Left ventricle myocardium superior (tissue), 1 donor: ENCODE data around the gene ZNF230. TPM values are rescaled to one million over a fixed set of nuclear protein-coding genes. Genes with fewer than 3 reads are reported as not detected.
A peak's percentile ranks its signal among the peaks of the same experiment; 100 is the strongest.

ENCODE experiments used
- ATAC-seq: fragments of 200-7000 bp; cut with Tn5 transposase; one replicate; pipeline ENCODE4 v1.9.1; 2020; ENCODE audit warnings: mild to moderate bottlenecking, moderate library complexity
- DNase-seq: peaks from one replicate; pipeline ENCODE4 v3.0.0-alpha.2; 2020
- intact Hi-C: fragments of 100-400 bp; cut with micrococcal nuclease; formaldehyde crosslinking; loops from one replicate; pipeline ENCODE4 v1.11.0; 2022
- long read RNA-seq: library from polyadenylated mRNA; unstranded; transcript quantifications from one replicate; pipeline ENCODE4 v2.0.0, GENCODE V29; 2021
- total RNA-seq: library from RNA; stranded (reverse); fragmentation: NEBNext Ultra II Directional; extraction: Animal tissue kit (Norgen Biotek cat#: 25700); gene quantifications from one replicate; pipeline ENCODE4 v1.2.1, GENCODE V29; 2021
- donor health status: DM: no; HTN: yes; CAD: no; lungs with severe emphysema.

The ZNF230 gene
- 3.0 TPM for total RNA-seq
- long read RNA-seq, full-length matches to known transcripts, result 3 of 4 reads
- long read RNA-seq, partial matches to known transcripts, result 0 of 4 reads
- long read RNA-seq, other reads (novel, unspliced or antisense), result 1 of 4 reads

DNA sequence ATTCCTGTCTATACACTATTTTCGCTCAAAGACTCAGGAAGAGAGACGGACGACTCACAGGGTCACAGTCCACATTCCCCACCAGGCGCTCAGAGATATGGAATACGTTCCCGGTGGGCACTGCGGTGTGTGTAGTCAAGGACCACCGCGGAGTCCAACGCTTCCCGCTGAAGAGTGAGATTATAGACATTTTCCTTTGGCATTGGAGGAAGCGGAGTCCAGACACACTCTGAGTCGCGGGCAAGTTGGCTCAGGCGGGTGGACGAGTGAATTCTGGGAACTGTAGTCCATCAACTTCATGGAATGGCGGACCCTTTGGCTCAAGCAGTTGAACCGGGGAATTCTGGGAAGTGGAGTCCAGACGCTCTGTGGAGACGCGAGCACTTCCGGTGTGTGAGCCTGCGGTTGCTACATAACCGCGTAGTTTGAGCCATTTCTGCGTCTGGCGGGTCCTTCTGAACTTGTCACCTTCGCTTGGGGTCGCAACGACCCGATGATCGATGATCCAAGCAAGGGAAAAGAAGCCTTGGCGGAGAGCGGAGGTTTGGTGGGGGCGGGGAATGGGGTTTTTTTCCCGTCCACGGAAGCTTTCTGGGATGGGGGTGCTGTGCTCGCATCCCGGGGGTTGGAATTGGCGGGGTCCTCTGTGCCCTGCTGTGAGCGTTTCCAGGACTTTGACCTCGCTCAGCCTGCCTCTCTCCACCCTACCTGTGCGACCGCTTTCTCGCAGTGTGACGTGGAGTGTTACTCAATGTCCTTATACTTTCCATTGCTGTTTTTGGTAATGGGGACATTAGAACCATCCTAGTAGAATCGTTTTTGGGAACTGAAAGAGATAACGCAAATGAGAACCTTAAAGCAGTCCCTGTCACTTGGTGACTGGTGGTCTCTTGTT is at the start of gene ZNF230:
Gene ZNF230, plus strand, starts transcription at position 392 of the 895 bp plus-strand sequence. CDS start 4,122 bp downstream, outside the sequence.
- ATAC-seq, result peak; percentile 100
- intact Hi-C loops, result no loop called here

DNA sequence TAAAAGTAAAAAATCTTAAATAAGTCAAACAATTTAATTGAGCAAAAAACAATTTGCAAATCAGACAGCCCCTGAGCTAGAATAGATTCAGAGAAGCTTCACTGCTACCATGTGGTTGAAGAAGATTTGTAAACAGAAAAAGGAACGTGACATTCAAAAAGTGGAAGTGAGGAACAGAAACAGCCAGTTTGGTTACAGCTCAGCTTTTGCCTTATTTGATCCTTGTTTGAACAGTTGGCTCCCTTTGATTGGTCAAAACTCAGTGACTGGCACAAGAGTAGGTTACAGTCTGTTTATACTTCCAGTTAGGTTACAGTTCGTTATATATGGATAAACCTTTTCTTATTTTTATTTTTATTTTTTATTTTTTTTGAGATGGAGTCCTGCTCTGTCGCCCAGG is 45.9 kb upstream of the ZNF230 start:
- no peak for DNase-seq
- intact Hi-C loops, result no loop called here
- no peak for ATAC-seq

More for the DNA sequence above, at the start of gene ZNF230:
- peak; percentile 89 for DNase-seq

DNA sequence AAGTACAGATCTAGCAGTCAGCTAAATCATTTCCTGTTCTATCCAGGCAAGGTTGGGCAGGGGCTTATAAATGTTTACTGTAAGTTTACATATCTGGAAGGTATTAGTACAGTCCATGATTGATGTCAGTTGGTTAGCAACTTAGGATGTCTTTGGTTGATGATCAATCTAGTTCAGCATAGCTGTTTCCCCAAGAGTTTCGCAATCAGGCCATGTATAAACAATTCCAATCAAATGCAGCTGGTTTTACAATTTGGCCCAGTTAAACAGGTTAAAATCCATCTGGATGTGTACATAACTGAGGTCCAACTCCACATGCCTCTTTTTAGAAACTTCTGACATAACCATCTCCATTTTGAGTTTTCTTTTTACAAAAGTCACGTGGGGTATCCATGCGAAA is 44.9 kb upstream of the ZNF230 start:
- no peak for DNase-seq
- ATAC-seq, result no peak
- intact Hi-C loops, result no loop called here

DNA sequence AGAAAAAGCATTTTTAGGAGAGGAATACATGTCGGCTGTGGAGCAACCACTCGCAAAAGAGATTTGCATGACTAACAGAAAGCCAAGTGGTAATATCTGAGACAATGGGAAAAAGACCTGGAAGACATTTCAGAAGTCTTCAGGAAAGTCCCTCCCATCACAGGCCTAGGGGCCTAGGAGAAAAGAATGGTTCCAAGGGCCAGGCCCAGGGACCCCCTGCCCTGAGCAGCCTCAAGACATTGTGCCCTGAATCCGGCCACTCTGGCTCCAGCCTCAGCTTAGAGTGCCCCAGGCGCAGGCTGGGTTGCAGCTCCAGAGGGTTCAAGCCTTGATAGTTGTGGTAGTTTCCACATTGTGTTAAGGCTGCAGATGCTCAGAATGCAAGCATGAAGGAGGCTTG is 42.3 kb upstream of the ZNF230 start:
- ATAC-seq (no peak), DNase-seq (no peak)
- intact Hi-C loops, result no loop called here

DNA sequence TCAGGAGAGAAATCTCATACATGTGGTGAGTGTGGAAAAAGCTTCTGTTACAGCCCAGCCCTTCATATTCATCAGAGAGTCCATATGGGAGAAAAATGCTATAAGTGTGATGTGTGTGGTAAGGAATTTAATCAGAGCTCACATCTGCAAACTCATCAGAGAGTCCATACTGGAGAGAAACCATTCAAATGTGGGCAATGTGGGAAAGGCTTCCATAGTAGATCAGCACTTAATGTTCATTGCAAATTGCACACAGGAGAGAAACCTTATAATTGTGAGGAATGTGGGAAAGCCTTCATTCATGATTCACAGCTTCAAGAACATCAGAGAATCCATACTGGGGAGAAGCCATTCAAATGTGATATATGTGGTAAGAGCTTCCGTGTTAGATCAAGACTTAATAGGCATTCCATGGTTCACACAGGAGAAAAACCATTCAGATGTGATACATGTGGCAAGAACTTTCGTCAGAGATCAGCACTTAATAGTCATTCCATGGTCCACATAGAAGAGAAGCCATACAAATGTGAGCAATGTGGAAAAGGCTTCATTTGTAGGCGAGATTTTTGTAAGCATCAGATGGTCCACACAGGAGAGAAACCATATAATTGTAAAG is 36.6 kb upstream of the ZNF230 start:
- intact Hi-C loops, result no loop called here
- DNase-seq, result no peak

DNA sequence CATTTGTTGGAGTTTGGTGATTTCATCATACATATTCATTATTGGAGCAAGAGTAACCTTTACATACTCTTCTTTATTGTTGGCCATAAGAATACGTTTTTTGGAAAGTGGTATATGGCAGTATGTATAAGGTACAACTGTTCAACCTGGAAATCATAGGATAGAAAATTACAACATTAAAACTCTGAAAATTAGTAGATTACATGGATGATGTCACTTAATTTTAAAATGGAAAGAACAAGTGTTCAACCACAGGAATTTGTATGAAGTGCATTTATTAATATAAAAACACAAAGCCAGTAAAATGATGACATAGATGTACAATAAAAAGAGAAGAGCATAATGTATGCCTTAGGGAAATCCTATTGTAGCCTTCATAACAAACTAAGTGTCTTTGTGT is 26.0 kb upstream of the ZNF230 start:
- intact Hi-C loops, result no loop called here
- DNase-seq (no peak), ATAC-seq (no peak)

More for the DNA sequence above, 36.6 kb upstream of the ZNF230 start:
- no peak for ATAC-seq

DNA sequence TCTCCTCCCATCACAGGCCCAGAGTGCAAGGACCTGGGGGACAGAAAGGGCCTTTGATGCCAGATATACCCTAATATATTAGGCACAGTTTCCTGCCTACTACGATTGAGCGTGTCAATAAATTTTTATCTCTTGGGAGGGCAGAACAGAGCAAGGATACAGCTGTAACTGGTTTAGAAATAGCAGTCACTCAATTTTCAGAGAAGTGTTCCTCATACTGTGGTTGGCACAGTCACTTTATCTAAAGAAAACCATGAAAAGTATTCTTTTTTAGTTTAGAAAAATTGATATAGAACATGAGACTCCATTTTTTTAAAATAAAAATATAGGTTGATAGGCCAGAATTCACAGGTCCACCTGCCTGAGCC is 19.2 kb upstream of the ZNF230 start:
- DNase-seq, result no peak
- no peak for ATAC-seq
- intact Hi-C loops, result no loop called here

DNA sequence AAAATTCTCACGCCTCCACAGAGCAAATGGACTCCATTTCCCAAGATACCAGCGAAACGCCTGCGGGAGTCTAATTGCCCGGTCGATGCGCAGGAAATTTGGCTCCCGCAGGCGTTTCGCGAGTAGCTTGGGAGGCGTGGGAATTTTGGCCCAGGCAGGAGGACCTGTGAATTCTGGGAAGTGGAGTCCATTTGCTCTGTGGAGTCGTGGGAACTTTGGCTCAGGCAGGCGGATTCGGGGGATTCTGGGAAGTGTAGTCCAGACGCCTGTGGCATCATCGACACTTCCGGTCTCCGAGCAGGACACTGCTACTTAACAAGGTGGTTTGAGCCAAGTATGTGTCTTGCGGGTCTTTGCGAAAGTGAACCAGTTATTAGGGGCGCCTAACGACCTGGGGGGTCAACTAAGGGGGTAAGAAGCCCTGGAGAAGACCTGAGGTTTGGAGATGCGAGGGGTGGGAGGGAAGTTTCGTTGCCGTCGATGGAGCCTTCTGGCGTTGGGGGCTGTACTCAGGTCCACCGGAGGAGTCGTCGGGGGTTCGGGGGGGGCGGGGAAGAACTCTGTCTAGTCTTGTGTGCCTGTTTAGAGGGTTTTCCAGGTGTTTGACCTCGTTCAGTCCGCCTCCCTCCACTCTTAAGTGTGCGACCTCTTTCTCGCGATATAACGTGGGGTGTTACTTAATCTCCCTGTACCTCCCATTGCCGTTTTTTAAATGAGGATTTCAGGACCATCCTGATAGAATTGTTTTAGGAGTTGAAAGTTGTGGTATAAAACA is 18.7 kb upstream of the ZNF230 start, which contains the start of gene ZNF155:
Gene ZNF155, plus strand, starts transcription at position 277 of the 775 bp plus-strand sequence. CDS start 4,356 bp downstream, outside the sequence.
- intact Hi-C loops, result no loop called here
- peak; percentile 100 for ATAC-seq
- DNase-seq, result peak; percentile 91

DNA sequence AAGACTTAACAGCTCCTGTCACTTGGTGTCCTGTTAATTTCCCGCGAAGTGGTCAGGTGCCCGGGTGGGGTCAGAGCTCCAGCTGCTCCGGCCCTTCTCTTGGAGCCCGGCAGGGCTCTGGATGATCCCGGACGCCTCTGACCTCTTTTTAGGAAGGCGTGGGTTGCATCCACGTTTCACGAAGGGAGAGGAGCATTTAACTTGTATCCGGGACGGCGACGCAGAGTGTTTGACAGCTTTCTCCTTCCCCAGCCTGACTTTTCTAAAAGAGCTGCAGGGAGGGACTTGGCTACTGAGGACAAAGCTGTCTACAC is 18.1 kb upstream of the ZNF230 start:
- DNase-seq, result peak; percentile 34
- peak; percentile 55 for ATAC-seq
- intact Hi-C loops, result no loop called here

DNA sequence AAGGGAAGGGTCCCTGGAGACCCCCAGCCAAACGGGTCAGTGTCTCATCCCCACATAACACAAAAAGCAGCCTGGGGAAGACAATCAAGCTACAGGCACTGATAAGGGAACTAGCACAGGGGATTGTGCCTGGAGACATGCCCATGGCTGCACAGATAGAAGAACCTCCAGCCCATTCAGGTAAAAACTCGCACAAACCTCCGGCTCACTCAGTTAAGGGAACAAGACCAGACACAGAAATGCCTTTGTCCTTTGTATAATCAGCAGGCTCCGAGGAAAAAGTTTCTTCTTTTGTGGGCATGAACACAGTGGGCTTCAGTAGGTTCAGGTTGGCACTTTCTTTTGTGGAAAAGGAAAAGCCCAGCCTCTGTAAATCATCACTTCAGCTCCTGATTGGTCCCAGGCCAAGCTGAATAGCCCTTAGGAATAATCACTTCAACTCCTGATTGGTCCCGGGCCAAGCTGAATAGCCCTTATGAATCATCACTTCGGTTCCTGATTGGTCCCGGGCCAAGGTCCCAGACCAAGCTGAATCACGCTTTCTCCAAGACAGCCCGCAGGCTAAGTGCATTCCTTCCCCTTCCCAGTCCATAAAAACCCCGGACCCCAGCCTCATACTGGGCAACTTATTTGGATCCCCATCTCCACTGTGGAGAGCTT is 5.0 kb upstream of the ZNF230 start:
- ATAC-seq (no peak), DNase-seq (no peak)
- intact Hi-C loops, result no loop called here

DNA sequence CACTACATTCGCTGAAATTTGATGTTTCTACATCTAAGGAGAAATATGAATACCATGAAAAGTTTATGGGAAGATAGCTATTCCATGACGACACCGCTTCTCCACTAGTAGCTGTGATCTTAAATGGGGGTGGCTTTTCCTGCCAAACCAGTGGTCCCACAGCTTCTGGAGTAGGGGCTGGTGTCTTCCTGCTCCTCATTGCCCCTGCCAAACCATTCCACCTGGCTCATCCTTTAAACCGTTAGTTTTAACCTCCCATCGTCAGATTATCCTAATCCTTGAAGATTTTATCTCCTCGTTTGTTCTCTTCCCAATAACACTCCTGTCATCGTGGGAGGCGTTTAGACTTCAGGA is 568 bp upstream of the ZNF230 start:
- intact Hi-C loops, result no loop called here
- DNase-seq, result no peak
- no peak for ATAC-seq

DNA sequence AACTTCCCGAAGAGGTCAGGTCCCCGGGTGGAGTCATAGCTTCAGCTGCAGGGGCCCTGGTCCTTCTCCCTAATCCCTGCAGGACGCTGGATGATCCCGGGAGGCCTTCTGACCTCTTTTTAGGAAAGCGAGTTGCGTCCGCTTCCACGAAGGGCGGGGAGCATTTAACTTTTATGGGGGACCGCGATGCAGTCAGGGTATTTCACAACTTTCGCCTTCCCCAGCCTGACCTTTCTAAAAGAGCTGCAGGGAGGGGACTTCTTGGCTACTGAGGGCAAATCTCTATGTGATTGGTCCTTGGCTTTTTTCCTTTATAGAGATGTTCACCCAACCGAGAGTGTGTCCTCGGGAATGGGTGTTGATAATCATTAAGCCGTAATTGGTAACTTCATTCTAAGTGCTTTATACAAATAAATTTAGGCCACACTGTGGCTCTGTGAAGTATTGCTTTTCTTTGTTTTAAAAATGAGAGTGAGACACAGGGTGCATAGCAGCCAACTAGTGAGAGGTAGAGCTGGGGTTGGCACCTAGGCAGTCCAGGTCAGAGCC is 778 bp downstream of the ZNF230 start:
- ATAC-seq (peak; percentile 28), DNase-seq (no peak)
- intact Hi-C loops, result no loop called here

DNA sequence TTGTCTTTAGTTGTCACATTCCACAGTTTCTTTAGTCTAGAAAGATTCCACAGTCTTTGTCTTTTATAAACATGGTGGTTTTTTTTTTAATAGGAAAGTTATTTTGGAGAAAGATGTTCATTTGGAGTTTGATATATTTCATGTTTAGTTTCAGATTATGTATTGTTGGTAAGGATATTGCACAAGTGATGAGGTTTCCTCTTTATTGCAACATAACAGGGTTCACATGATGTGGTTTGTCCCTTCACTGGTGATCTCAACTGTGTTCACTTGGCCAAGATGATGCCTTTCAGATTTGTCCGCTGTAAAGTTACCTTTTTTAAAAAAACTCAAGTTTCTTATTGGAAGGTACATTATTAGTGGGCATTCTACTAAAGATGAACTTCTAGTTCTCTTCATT is 3.2 kb downstream of the ZNF230 start:
- intact Hi-C loops, result no loop called here
- ATAC-seq, result no peak
- DNase-seq, result no peak

DNA sequence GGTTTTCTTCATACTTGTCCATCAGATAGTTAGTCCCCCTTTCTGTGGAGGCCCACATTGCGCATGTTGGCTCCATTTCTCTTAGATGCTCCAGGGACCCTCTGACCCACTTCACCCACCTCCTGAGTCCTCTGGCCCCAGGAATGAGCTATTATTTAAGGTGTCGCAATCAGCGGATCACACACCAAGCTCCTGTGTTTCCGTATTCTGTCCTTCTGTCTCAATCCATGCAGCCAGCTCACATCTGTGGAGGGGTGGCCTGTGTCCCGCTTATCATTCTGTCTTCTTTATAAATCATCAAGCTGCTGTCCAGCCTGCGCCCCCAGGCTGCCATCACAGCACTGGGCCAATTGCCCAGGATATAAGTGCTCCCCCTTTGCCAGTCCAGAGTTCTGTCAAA is 4.7 kb downstream of the ZNF230 start:
- DNase-seq (no peak), ATAC-seq (no peak)
- intact Hi-C loops, result no loop called here

DNA sequence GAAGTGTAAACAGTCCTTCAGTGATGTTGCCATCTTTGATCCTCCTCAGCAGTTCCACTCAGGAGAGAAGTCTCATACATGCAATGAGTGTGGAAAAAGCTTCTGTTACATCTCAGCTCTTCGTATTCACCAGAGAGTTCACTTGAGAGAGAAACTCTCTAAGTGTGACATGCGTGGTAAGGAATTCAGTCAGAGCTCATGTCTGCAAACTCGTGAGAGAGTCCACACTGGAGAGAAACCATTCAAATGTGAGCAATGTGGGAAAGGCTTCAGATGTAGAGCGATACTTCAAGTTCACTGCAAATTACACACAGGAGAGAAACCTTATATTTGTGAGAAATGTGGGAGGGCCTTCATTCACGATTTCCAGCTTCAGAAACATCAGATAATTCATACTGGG is 7.7 kb downstream of the ZNF230 start:
- ATAC-seq (no peak), DNase-seq (no peak)
- intact Hi-C loops, result no loop called here

DNA sequence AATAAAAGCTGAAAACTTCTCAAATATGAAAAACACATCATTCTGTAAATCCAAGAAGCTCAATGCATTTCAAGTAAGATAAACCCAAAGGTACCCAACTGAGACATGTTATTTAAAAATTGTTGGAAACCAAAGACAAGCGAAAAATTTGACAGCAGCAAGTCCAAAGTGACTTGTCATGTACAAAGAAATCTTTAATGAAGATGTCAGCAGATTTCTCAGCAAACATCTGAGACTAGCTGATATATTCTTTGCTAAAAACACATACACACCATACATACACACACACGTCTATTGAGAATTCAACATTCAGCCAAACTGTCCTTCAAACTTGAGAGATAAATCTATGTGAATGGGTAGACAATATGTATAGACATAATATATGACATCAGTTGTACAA is 16.7 kb downstream of the ZNF230 start:
- intact Hi-C loops, result no loop called here
- no peak for DNase-seq
- ATAC-seq, result no peak

DNA sequence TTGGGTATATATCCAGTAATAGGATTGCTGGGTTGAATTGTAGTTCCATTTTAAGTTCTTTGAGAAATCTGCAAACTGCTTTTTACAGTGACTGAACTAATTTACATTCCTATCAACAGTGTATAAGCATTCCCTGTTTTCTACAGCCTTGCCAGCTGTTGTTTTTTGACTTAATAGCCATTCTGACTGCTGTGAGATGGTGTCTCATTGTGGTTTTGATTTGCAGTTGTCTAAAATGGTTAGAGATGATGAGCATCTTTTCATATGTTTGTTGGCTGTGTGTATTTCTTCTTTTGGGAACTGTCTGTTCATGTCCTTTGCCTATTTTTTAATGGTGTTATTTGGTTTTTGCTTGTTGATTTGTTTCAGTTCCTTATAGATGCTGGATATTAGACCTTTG is 18.5 kb downstream of the ZNF230 start:
- intact Hi-C loops, result no loop called here

DNA sequence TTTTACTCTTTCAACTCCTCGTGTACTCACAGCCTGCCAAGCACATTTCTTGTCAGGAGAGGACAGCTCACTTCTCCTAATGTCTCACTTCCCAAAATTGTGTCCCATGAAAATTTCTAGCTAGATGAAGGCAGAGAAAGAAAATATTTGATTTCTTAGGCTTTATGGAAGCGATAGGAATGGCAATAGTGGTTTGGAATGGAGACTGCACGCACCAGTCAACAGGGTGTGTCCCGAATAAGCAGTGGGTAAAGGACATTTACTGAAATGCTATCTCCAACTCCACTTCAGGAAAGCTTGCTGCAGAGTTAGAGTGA is 22.1 kb downstream of the ZNF230 start:
- DNase-seq (no peak), ATAC-seq (no peak)
- intact Hi-C loops, result no loop called here

More for the DNA sequence above, 18.5 kb downstream of the ZNF230 start:
- ATAC-seq, result no peak
- no peak for DNase-seq

DNA sequence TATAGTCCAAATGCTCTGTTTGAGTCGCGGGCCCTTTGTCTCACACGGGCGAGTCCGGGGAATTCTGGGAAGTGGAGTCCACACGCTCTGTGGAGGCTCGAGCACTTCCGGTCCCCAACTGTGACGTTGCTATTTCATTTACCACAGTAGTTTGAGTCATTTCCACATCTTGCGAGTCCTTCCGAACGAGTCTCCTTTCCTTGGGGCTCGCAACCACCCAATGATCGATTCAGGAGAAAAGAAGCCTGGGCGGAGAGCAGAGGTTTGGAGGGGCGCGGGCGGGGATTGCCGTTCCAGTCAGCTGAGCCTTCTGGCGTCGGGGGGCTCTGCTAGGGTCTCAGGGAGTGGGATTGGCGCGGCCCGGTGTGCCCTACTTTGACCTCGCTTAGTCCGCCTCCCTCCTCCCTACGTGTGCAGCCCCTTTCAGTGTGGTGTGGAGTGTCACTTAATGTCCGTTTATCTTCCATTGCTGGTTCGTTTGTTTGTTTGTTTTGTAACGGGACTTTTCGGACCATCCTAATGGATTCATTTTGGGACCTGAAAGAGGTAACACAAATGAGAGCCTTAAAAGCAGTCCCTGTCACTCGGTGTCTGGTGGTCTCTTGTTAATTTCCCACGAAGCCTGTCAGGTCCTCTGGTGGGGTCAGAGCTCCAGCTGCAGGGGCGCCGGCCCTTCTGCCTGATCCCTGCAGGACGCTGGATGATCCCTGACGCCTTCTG is 22.6 kb downstream of the ZNF230 start, which contains the start of gene ZNF222:
Gene ZNF222, plus strand, starts transcription at position 163 of the 720 bp plus-strand sequence. Its CDS starts 58 bp downstream, at position 221.
- ATAC-seq, result peak; percentile 100
- peak; percentile 84 for DNase-seq
- intact Hi-C loops, result no loop called here
